Measurements from ENCODE around the gene PRKCB.

GRCh38 chr16:24188751-24189318 is 353.1 kb downstream of the PRKCB start:
- TF ChIP-seq POLR2AphosphoS5 (IDR thresholded peaks at IDR 0.05; ENCODE audit: low read depth, low read length), result no peak
- no peak for TF ChIP-seq SIN3A (IDR thresholded peaks at IDR 0.05; ENCODE audit: borderline replicate concordance, insufficient read depth, low read length)
- TF ChIP-seq TAF1 (IDR thresholded peaks at IDR 0.05; ENCODE audit: borderline replicate concordance, insufficient read depth, low read length), result no peak
- TF ChIP-seq REST (IDR thresholded peaks at IDR 0.05; ENCODE audit: insufficient read depth in 1 of 2, low read depth in 2 of 2, low read length in 2 of 2), result no peak

Measured in PFSK-1 (cell line).